CD14-positive monocyte (primary cell): Measurements from ENCODE around the gene PTPRD. TPM values are rescaled to one million over a fixed set of nuclear protein-coding genes. Genes with fewer than 3 reads are reported as not detected.

ENCODE experiments used
- DNase-seq, 3 donors: peaks; one replicate each; pipeline ENCODE4 v3.0.0-alpha.2; 2011 to 2022
- H2AFZ ChIP-seq: 2 replicates; pipeline ENCODE4 v1.6.0; 2012; ENCODE audit warnings: mild to moderate bottlenecking, low read depth, low read length, inconsistent platforms; ENCODE audit not compliant: insufficient read depth, poor library complexity, severe bottlenecking
- H3K27ac ChIP-seq, 2 donors: 1 replicate in 1 of 2; 2 replicates in 1 of 2; pipeline ENCODE4 v1.5.1; 2012 to 2013; ENCODE audit warnings: low read length in 2 of 2, control low read depth in 1 of 2, inconsistent platforms in 1 of 2, low read depth in 1 of 2, mild to moderate bottlenecking in 1 of 2
- H3K27me3 ChIP-seq, 2 donors: one replicate each; pipeline versions ENCODE4 v1.6.0 to v1.6.1; 2011 to 2013; ENCODE audit warnings: low read length in 2 of 2; ENCODE audit not compliant: control insufficient read depth in 2 of 2, insufficient read depth in 2 of 2
- H3K36me3 ChIP-seq, 2 donors: replicated peaks in 1 of 2; 1 replicate in 1 of 2; 2 replicates in 1 of 2; pipeline versions ENCODE4 v1.5.1 to v1.6.1; 2012 to 2013; ENCODE audit warnings: low read length in 2 of 2, control low read depth in 1 of 2, inconsistent platforms in 1 of 2, mild to moderate bottlenecking in 1 of 2; ENCODE audit not compliant: insufficient read depth in 2 of 2, control insufficient read depth in 1 of 2
- H3K4me1 ChIP-seq, 2 donors: 1 replicate in 1 of 2; 2 replicates in 1 of 2; pipeline versions ENCODE4 v1.5.1 to v1.6.1; 2012 to 2013; ENCODE audit warnings: low read length in 2 of 2, control low read depth in 1 of 2, inconsistent platforms in 1 of 2, mild to moderate bottlenecking in 1 of 2, moderate library complexity in 1 of 2; ENCODE audit not compliant: insufficient read depth in 2 of 2, control insufficient read depth in 1 of 2
- H3K4me2 ChIP-seq: replicated peaks from 2 replicates; pipeline ENCODE3; 2012; ENCODE audit warnings: low read length, moderate library complexity, mild to moderate bottlenecking; ENCODE audit not compliant: poor library complexity, severe bottlenecking; ENCODE audit errors: extremely low read depth
- H3K4me3 ChIP-seq, 3 experiments: fragments of 200-600 bp in 1 of 3; sonication (generic) in 1 of 3; replicated peaks in 1 of 3; 1 replicate in 2 of 3; 2 replicates in 1 of 3; pipeline ENCODE4 v1.5.1; 2011 to 2013; ENCODE audit warnings: low read length in 3 of 3, mild to moderate bottlenecking in 3 of 3, control low read depth in 2 of 3, low read depth in 2 of 3, inconsistent platforms in 1 of 3, moderate library complexity in 1 of 3
- H3K79me2 ChIP-seq: 2 replicates; pipeline ENCODE4 v1.6.0; 2012; ENCODE audit warnings: mild to moderate bottlenecking, control low read depth, inconsistent platforms, low read length, moderate library complexity; ENCODE audit not compliant: insufficient read depth
- H3K9ac ChIP-seq: 2 replicates; pipeline ENCODE4 v1.6.0; 2017; ENCODE audit warnings: low read length, mild to moderate bottlenecking; ENCODE audit not compliant: insufficient read depth, poor library complexity, severe bottlenecking
- H3K9me3 ChIP-seq, 2 donors: replicated peaks in 1 of 2; 1 replicate in 1 of 2; 2 replicates in 1 of 2; pipeline versions ENCODE4 v1.5.1 to v1.6.1; 2012 to 2013; ENCODE audit warnings: low read length in 2 of 2, control low read depth in 1 of 2; ENCODE audit not compliant: control insufficient read depth in 1 of 2, insufficient read depth in 1 of 2
- H4K20me1 ChIP-seq: 2 replicates; pipeline ENCODE4 v1.6.0; 2012; ENCODE audit warnings: mild to moderate bottlenecking, low read length, control low read depth, moderate library complexity; ENCODE audit not compliant: insufficient read depth
- H3K27ac Mint-ChIP-seq, 7 donors: one replicate each; pipeline ENCODE4 v1.8.0; 2020; ENCODE audit warnings: mild to moderate bottlenecking in 7 of 7, mixed read lengths in 7 of 7, moderate library complexity in 6 of 7, inconsistent platforms in 2 of 7
- H3K27me3 Mint-ChIP-seq, 3 donors: one replicate each; pipeline ENCODE4 v1.8.0; 2021 to 2022; ENCODE audit warnings: low read depth in 3 of 3, mild to moderate bottlenecking in 3 of 3, mixed read lengths in 3 of 3, moderate library complexity in 3 of 3, inconsistent platforms in 1 of 3
- H3K36me3 Mint-ChIP-seq, 2 donors: one replicate each; pipeline ENCODE4 v1.8.0; 2020; ENCODE audit warnings: mixed read lengths in 2 of 2, inconsistent platforms in 1 of 2, mild to moderate bottlenecking in 1 of 2
- H3K4me1 Mint-ChIP-seq: one replicate; pipeline ENCODE4 v1.8.0; 2020; ENCODE audit warnings: mild to moderate bottlenecking, mixed read lengths
- H3K4me3 Mint-ChIP-seq, 2 donors: one replicate each; pipeline ENCODE4 v1.8.0; 2020; ENCODE audit warnings: mild to moderate bottlenecking in 2 of 2, mixed read lengths in 2 of 2, moderate library complexity in 1 of 2
- H3K9me3 Mint-ChIP-seq, 7 donors: one replicate each; pipeline ENCODE4 v1.8.0; 2020 to 2022; ENCODE audit warnings: mixed read lengths in 7 of 7, mild to moderate bottlenecking in 6 of 7, moderate library complexity in 6 of 7, inconsistent platforms in 2 of 7
- CTCF ChIP-seq: fragments of 200-600 bp; IDR thresholded peaks from one replicate; pipeline ENCODE4 v1.8.0; 2022; ENCODE audit warnings: antibody characterized with exemption, mild to moderate bottlenecking
- WGBS: methylation state at CpG from one replicate; pipeline ENCODE4 v1.1.5; 2013; ENCODE audit warnings: missing lambda C conversion rate; ENCODE audit not compliant: insufficient coverage; 5-methylcytosine and 5-hydroxymethylcytosine counted together
- intact Hi-C, 2 donors: fragments of 100-400 bp; cut with micrococcal nuclease; formaldehyde crosslinking; loops; one replicate each; pipeline versions ENCODE4 v1.15.0 to v1.15.1; 2023
- polyA plus RNA-seq, 3 donors: library from polyadenylated mRNA; depleted of rRNA in 1 of 3; unstranded in 2 of 3; stranded (reverse) in 1 of 3; fragments of 300-500 nt in 2 of 3; fragments of >200 nt in 1 of 3; fragmentation: Illumina TruSeq in 2 of 3; gene quantifications; 1 replicate in 2 of 3; 2 replicates in 1 of 3; pipeline ENCODE4 v1.2.3, GENCODE V29; 2012 to 2021

PTPRD gene
- polyA plus RNA-seq, 3 donors = not detected

GRCh38 chr9:9133526-9133925, 1479.3 kb downstream of the PTPRD start:
- Histone ChIP-seq H3K4me3 (no peak overlapping the region), H3K79me2 (no peaks in the 10 kb centered on the region), H2AFZ (no peak overlapping the region), H3K27me3 (no peaks in the 10 kb centered on the region), H4K20me1 (no peaks in the 10 kb centered on the region), H3K36me3 (no peaks in the 10 kb centered on the region), H3K4me2 (no peak overlapping the region), H3K9ac (no peak overlapping the region), H3K27ac (no peak overlapping the region), H3K4me1 (no peaks in the 10 kb centered on the region), H3K9me3 (no peaks in the 10 kb centered on the region)
- Mint-ChIP-seq H3K4me3 (no peak overlapping the region), H3K4me1 (no peaks in the 10 kb centered on the region), H3K36me3 (no peaks in the 10 kb centered on the region), H3K27me3 (peaks cover 0 to 2% (median 0%) of the 10 kb centered on the region in 3 donors), H3K27ac (no peak overlapping the region), H3K9me3 (peaks cover 0 to 2% (median 0%) of the 10 kb centered on the region in 7 donors)
- no peak for DNase-seq
- no peak for TF ChIP-seq CTCF
- intact Hi-C loops = no loop called here
- 40% methylated on average over 1 of the region's 3 CpGs for WGBS

GRCh38 chr9:9124616-9125015, 1488.2 kb downstream of the PTPRD start:
- Mint-ChIP-seq H3K9me3 (peaks cover 0 to 2% (median 0%) of the 10 kb centered on the region in 7 donors), H3K4me1 (no peaks in the 10 kb centered on the region)

More at GRCh38 chr9:9124616-9125015, 1488.2 kb downstream of the PTPRD start:
- Mint-ChIP-seq H3K4me3 (no peak overlapping the region), H3K27me3 (no peaks in the 10 kb centered on the region), H3K36me3 (no peaks in the 10 kb centered on the region), H3K27ac (no peak overlapping the region)
- H3K36me3 ChIP-seq = no peaks in the 10 kb centered on the region
- H3K79me2 ChIP-seq = no peaks in the 10 kb centered on the region
- no peaks in the 10 kb centered on the region for H3K27me3 ChIP-seq
- H3K4me1 ChIP-seq = no peaks in the 10 kb centered on the region
- H2AFZ ChIP-seq = no peak overlapping the region
- DNase-seq = no peak
- no peak overlapping the region for H3K27ac ChIP-seq
- H4K20me1 ChIP-seq = no peaks in the 10 kb centered on the region
- intact Hi-C loops = no loop called here
- no peak overlapping the region for H3K9ac ChIP-seq
- no peak for TF ChIP-seq CTCF
- H3K4me3 ChIP-seq = no peak overlapping the region
- H3K4me2 ChIP-seq = no peak overlapping the region
- WGBS = 50% methylated on average over 2 of the region's 2 CpGs
- no peaks in the 10 kb centered on the region for H3K9me3 ChIP-seq
